ENCODE measurements around the gene NYAP2.

NYAP2 gene

GRCh38 chr2:225429717-225430116 is 30.2 kb downstream of the NYAP2 start:
- peak; percentile 85 for DNase-seq

GRCh38 chr2:225431105-225431863 is 31.8 kb downstream of the NYAP2 start:
- DNase-seq: peak; percentile 6

GRCh38 chr2:225434014-225434413 is 34.5 kb downstream of the NYAP2 start:
- DNase-seq: no peak

GRCh38 chr2:225437319-225437718 is 37.8 kb downstream of the NYAP2 start:
- DNase-seq: no peak

GRCh38 chr2:225438248-225438647 is 38.7 kb downstream of the NYAP2 start:
- DNase-seq: no peak

GRCh38 chr2:225452677-225453076 is 53.2 kb downstream of the NYAP2 start:
- no peak for DNase-seq

GRCh38 chr2:225454412-225454811 is 54.9 kb downstream of the NYAP2 start:
- no peak for DNase-seq

- no peak for DNase-seq
Measured at GRCh38 chr2:225456619-225457260, 57.2 kb downstream of the NYAP2 start.

- no peak for DNase-seq
Measured at GRCh38 chr2:225457482-225457881, 58.0 kb downstream of the NYAP2 start.

GRCh38 chr2:225458431-225459117 is 59.1 kb downstream of the NYAP2 start:
- DNase-seq: no peak

- no peak for DNase-seq
Measured at GRCh38 chr2:225462417-225462816, 62.9 kb downstream of the NYAP2 start.

- DNase-seq: no peak
Measured at GRCh38 chr2:225462945-225463344, 63.4 kb downstream of the NYAP2 start.

GRCh38 chr2:225463449-225463848 is 63.9 kb downstream of the NYAP2 start:
- DNase-seq: no peak

- peak; percentile 14 for DNase-seq
Measured at GRCh38 chr2:225464346-225465025, 65.0 kb downstream of the NYAP2 start.

- no peak for DNase-seq
Measured at GRCh38 chr2:225465827-225466226, 66.3 kb downstream of the NYAP2 start.

GRCh38 chr2:225466891-225467604 is 67.5 kb downstream of the NYAP2 start:
- no peak for DNase-seq

- no peak for DNase-seq
Measured at GRCh38 chr2:225468131-225468530, 68.6 kb downstream of the NYAP2 start.

GRCh38 chr2:225471039-225471438 is 71.5 kb downstream of the NYAP2 start:
- DNase-seq: no peak

- no peak for DNase-seq
Measured at GRCh38 chr2:225471482-225471881, 72.0 kb downstream of the NYAP2 start.

- no peak for DNase-seq
Measured at GRCh38 chr2:225472161-225472560, 72.7 kb downstream of the NYAP2 start.

- no peak for DNase-seq
Measured at GRCh38 chr2:225479386-225479785, 79.9 kb downstream of the NYAP2 start.

- no peak for DNase-seq
Measured at GRCh38 chr2:225484751-225485150, 85.2 kb downstream of the NYAP2 start.

GRCh38 chr2:225486236-225486635 is 86.7 kb downstream of the NYAP2 start:
- no peak for DNase-seq
